IPS-NIHi7 (cell line): Measurements from ENCODE around the gene CHAC1.
"Not testable (repeated sequence)": the region's sequence is repeated elsewhere in the genome, so short reads cannot be mapped to it uniquely, and the experiment has no call there.

ENCODE experiments used
- DNase-seq: peaks from one replicate; pipeline ENCODE4 v3.0.0; 2012; ENCODE audit warnings: mixed read lengths; ENCODE audit errors: extremely low spot score

The CHAC1 gene

GRCh38 chr15:40937762-40938535, 15.3 kb upstream of the CHAC1 start:
- DNase-seq = no peak

GRCh38 chr15:40938536-40938870, 14.8 kb upstream of the CHAC1 start:
- DNase-seq = no peak

DNA sequence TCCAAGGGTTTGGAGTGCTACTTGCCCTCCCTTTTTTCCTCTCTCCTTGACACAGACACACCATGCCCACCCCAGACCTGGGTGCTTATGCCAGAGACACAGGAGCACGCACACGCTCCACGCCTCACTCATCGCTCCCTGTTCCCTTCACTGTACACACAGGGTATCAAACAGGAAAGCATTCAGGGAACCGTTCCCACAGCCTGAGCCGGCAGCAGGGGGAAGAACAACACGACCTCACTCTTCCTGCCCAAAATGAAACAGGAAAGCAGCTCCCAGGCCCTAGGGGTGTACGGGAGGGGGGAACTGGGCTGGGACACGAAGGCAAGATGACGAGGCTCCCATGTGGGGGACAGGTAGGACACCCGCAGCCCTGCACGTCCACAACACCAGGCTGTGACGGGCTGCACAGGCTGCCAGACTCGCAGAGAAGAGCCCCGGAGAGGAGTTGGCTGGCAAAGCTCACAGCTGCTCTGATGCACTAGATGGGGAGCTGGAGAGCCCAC, 12.9 kb upstream of the CHAC1 start:
- DNase-seq = no peak

DNA sequence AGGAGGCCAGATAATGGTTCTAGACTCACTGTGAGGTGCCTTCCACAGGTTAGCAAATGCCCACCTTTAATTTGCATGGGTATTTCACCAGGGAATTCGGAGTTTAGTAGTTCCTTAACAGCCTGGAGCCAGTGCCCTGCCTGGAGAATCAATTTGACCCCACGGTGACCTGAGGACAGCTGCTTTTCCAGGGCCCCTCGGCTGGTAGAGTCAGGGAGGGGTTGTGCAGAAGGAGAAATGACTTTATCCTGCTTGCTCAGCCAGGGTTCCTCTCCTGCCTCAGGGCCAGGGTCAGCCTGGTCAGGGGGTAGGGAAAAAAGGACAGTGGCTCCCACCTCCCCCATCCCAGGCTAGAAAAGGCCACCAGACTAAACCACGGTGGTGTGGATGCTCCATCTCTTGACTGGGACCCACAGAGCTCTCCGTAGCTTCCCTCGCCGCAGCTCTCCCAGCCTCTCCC, 12.2 kb upstream of the CHAC1 start:
- no peak for DNase-seq

DNA sequence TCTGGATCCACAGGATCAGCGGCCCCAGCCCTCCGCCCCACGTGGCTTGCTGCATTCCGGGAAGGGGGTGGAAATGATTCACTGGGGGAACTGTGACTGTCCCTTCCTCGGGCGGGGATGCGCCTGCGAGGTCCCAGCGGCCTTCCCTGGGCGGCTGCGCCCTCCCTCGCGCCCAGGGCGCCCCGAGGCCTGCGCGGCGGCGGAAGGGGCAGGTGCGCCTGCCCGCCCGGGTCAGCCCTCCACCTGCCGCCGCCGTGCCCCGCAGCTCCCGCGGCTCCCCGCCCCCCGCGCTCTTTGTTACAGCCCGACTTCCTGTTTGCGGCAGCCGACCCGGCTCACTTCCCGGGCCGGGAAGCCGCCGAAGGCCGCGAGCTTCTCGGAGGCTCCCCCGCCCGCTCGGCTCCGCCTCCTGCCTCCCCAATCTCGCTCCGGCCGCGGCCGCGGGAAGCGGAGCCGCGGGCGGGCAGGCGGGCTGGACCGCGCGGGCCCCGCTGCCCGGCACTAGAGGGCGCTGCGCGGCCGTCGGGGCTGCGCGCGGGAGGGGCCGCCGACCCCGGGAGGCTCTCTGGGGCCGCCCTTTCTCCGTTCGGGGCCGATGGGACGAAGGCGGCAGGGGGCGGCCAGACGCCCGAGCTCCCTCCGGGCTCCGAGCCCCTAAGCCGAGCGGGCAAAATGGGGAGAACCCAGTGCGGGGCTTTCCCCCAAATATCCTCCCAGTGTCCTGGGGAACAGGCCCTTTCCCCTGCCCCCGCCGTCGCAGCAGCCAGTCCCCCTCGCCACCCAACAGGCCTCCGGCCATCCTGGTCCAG, 11.5 kb upstream of the CHAC1 start:
- DNase-seq = peak; percentile 89

- DNase-seq = no peak
These were observed 10.9 kb upstream of the CHAC1 start for GRCh38 chr15:40942337-40942854.

- no peak for DNase-seq
These were observed 10.4 kb upstream of the CHAC1 start for GRCh38 chr15:40942878-40943277.

DNA sequence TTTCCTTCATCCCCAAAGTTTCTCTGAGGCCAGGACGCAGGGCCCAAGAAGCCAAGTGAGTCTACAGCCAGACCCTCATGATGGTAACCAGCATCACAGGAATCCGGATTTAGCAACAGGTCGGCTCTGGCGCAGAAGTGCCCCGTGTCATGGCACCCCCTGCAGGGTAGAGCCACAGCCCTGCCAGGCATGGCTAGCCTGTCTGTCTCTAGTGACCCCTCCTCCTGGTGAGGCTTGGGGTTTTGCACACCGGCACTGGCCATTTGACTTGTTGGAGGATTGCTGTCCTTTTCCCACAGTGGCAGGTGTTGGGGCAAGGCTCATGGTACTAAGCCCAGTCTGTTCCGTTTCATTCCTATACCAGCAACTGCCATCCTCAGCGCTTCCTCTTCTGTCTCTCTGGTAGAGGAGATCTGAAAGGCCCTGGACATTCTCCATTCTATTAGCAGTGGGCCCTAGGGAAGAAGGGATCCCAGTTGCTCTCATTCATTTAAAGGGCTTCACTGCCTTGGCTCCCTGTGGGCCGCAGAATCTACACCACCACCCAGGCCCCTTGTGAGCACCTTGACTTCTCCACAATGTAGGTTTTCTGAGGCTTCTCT, 9.4 kb upstream of the CHAC1 start:
- no peak for DNase-seq

DNA sequence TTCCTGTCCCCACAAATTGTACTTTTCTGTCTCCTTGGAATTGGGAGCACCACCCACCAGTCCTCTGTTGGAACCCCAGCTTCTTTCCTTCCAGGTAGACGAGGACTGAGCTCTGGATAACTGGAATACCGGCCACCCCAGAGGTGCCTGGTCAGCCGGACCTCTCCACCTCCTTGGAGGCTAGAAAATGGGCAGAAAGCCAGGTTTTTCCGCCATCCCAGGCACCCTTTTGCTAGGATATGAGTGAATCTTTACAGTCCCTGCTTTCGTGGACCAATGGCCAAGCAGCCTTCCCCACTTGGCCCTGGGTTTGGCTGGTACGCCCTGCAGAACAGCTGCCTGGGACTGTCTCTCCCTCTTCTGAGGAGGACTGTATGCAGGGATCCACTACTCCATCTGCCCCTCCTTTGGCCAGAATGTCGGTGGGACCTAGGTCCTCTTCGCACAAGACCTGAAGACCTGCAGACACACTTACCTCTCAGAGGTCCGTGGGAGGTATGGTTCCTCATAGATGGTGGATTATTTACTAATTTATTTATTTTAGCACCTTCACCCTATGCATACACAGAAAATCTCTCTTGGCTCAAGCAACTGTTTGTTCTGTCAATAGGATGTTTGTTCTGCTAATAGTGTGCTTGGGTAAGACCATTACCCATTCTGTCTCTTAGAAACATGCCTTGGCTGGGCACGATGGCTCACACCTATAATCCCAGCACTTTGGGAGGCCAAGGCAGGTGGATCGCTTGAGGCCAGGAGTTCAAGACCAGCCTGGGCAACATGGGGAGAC, 8.6 kb upstream of the CHAC1 start:
- DNase-seq = no peak

DNA sequence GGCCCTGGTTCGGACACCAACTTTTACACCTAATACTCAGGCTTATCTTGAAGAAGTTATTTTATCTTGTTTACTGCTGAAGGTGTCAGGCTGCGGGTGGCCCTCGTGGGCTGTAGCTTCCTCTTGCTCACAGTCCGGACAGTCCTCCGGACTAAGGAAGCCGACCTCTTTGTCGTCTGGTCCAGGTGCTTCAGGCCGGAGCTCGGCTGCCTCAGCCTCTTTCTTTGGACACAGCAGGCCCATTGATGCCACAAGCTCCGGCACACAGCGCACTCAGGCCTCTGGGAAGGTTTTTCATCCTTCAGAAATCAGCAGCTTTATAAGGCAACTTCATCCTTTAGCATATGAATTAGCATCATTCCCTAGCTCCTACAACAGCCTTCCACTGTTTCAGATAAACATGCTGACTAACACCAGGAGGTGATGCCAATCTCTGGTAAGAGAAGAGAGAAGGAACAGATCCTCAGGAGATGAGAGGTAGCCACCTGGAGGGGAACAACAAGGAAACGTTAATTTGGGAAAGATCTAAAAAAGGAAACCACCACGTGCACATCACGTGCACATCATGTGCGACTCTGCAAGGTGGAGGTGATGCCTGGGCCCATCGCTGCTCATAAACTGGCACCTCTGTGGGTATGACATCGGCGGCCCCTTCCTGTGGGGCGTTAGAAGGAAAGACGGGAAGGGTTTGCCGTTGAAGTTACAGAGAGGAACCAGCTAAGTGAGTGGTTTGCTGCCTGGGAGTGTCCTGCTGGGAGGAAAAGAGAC, 4.4 kb upstream of the CHAC1 start:
- DNase-seq = no peak

- DNase-seq = no peak
These were observed 3.5 kb upstream of the CHAC1 start for GRCh38 chr15:40949756-40950207.

GRCh38 chr15:40951764-40952163, 1.5 kb upstream of the CHAC1 start:
- no peak for DNase-seq

- no peak for DNase-seq
These were observed 870 bp upstream of the CHAC1 start for GRCh38 chr15:40952301-40952900.

- no peak for DNase-seq
These were observed 423 bp downstream of the CHAC1 start for GRCh38 chr15:40953713-40954074.

DNA sequence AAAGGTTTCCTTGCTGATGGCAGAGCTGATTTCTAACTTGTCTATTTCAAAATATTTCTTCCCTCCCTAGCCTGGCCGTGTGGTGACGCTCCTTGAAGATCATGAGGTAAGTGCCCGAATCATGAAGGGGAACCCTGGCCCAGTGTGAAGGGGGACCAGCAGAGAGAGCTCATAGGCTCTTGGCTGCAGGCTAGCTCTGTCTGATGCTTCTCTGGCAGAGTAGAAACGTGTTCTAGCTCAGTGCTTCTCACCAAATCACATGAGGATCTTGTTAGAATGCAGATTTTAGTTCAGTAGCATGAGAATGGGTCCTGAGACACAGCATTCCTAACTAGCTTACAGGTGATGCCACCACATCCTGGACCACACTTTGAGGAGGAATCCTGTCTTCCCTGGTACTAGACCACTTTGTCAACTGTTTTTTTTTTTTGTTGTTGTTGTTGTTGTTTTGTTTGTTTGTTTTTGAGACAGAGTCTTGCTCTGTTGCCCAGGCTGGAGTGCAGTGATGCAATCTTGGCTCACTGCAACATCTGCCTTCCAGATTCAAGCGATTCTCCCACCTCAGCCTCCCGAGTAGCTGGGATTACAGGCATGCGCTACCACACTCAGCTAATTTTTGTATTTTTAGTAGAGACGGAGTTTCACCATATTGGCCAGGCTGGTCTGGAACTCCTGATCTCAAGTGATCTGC, 1.0 kb downstream of the CHAC1 start:
- not testable (repeated sequence) for DNase-seq

DNA sequence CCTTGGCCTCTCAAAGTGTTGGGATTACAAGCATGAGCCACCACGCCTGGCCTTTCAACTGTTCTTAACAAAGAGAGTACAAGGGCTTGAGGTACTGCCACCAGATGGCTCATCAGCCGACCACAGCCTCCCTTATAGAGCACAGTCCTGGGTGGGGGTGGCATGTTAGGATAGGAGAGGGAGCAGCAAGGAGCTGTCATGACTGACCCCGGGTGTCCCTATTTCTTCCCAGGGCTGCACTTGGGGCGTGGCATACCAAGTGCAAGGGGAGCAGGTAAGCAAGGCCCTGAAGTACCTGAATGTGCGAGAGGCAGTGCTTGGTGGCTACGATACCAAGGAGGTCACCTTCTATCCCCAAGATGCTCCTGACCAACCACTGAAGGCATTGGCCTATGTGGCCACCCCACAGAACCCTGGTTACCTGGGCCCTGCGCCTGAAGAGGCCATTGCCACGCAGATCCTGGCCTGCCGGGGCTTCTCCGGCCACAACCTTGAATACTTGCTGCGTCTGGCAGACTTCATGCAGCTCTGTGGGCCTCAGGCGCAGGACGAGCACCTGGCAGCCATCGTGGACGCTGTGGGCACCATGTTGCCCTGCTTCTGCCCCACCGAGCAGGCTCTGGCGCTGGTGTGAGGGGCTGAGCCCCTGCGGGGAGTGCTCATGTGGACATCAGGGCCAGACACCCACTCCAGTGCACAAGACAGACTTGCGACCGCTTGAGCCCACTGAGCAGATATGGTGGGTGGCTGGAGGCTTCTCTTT, 2.1 kb downstream of the CHAC1 start:
- no peak for DNase-seq

DNA sequence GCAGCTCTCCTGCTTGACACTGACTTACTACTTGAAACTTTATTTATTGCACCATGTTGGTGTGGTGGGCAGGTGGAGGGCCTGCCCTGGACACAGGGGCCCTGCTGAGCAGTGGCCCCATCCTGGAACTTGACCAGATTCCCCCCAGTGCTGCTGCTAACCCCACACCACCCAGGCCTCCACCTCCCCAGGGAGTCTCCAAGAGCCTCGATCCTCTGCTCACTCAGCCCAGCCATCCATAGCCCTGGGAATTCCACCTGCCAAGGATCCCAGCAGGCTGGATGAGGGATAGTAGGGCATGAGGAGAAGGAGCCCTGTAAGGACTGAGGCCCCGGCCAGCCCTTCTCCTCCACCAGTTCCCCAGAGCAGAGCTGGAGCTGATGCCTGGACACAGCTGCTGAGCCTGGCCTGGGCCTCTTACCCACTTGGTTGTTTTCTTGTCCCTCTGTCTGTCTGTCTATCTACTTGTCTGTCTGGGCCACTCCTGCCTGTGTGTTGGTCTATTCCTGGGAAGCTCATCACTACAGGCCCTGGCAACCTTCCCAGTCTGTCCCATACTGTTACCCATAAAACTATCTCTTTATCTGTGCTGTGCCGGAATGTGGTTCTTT, 2.8 kb downstream of the CHAC1 start:
- no peak for DNase-seq

GRCh38 chr15:40956541-40956982, 3.3 kb downstream of the CHAC1 start:
- no peak for DNase-seq
